ENCODE results near the gene C17orf58.
"Not testable (repeated sequence)": the region's sequence is repeated elsewhere in the genome, so short reads cannot be mapped to it uniquely, and the experiment has no call there.

C17orf58 gene

DNA sequence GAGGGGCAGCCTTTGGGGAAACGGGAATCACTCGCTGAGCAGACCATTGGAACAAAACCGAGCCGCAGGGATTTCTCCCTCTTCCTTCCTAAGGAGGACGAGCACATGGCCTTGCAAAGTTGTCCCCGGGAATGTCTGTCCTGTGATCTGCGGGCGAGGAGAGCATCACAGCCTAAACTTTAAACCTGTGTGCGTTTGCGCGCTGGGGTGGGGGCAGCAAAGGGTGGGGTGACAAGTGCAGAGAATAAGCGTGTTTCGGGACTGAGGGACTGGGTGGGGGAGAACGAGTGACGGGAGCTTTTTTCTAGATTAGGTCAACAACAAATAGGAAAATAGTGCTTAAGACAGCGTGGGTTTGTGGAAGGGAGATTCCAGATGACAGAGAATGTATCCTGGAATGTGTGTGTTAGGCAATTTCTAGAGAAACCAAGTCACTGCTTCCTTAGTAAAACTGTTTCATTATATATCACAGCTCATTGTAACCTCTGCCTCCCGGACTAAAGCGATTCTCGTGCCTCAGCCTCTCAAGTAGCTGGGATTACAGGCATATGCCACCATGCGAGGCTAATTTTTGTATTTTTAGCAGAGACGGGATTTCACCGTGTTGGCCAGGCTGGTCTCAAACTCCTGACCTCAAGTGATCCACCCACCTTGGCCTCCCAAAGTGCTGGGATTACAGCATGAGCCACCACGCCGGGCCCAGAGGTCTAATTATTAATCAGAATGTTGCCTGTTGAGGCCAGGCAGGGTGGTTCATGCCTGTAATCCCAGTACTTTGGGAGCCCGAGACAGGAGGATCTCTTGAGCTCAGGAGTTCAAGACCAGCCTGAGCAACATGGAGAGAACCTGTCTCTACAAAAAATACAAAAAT, at the start of gene C17orf58:
Gene C17orf58, minus strand, starts transcription at position 169 of the 871 bp plus-strand sequence. CDS start 271 bp downstream, outside the sequence.
- peak; percentile 17 to 41 for DNase-seq

DNA sequence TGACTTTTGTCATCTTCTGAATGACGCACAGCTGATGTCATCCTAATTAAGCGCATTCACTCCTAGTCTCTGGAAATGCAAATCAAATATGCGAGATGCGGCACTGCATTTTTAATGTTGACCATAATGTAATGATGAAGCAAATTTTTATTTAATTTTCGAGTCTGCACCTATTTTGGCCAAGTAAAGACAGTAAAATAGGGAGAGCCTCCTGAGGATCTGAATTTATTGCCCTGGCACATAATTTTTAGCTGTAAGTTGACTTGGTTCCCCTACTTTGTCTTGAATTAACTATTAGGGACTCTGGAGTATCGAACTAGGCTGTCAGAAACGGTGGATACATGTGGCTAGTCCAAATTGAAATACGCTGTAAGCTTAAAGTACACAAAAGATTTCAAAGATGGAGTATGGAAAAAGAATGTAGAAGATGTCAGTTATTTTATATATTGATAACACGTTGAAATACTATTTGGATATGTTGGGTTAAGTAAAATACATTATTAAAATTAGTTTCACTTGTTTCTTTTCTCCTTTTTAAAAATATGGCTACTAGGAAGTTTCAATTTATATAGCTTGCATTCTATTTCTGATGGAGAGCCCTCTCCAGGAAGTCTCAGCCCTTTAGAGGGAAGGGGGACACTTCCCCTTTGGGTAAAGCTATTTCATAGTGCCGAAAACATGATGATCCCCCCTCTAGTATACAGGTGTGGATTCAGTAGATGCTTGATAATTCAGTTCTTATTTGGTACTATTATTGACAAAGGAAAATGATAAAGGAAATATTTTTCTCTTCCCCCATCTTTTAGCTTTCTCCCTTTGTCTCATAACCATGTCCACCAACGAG, 40.3 kb upstream of the C17orf58 start:
- DNase-seq = no peak

DNA sequence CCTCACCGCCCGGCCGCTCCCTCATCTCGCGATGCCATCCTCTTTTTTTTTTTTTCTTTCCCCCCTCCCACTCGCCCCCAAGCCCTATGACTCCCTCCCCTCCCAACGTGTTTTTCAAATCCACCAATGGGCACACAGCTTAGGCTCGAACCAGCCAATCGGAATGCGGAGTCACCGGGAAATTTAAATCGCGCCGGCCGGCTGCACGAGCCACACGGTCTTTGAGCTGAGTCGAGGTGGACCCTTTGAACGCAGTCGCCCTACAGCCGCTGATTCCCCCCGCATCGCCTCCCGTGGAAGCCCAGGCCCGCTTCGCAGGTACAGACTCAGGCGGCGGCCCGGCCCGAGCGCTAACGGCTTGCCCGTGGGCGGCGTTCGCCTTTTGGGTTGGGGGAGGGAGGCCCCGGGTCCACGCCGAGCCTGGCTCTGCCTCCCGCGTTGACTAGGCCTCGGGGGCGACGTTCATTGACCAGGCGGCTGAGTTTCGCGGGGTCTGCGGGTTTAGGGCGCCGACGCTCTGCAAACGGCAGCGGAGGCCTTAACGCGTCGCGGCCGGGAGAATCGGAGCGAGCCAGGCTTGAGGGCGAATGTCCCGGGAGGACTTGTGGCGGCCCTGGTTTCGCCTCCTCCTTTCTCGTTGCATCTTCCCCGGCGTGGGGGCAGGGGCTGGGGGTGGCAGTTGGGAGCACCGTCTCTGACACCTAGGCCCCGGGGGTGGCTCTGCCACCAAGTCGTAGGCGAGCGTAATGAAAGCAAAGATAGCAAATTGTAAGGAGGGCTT, 39.4 kb upstream of the C17orf58 start, which contains the start of gene KPNA2:
Gene KPNA2, plus strand, starts transcription at position 213 of the 781 bp plus-strand sequence. CDS start 1,398 bp downstream, outside the sequence.
- TF ChIP-seq GATA1 (IDR thresholded peaks at IDR 0.05; ENCODE audit: low read depth, low read length) (no peak), POLR2A (IDR thresholded peaks at IDR 0.05; ENCODE audit: low read length) (peak; percentile 89)
- peak; percentile 98 for DNase-seq

More for the DNA sequence above, 40.3 kb upstream of the C17orf58 start:
- TF ChIP-seq GATA1 (IDR thresholded peaks at IDR 0.05; ENCODE audit: low read depth, low read length) (no peak), POLR2A (IDR thresholded peaks at IDR 0.05; ENCODE audit: low read length) (no peak)

DNA sequence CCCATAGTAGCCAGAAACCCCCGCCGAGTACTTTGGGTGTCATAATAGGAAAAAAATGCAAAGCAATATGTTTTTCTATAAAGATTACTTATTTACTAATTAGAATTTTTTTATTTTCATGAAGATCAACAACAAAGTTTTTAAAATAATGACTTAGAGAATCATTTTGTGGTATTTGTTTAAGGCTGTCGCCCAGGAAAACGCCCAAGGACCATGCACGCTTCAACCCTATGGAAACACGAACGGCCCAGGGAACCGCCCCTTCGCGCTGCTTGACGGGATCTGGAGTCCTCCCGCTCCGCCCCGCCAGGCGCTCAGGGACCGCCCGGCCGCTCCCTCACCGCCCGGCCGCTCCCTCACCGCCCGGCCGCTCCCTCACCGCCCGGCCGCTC, 38.9 kb upstream of the C17orf58 start:
- DNase-seq = no peak

DNA sequence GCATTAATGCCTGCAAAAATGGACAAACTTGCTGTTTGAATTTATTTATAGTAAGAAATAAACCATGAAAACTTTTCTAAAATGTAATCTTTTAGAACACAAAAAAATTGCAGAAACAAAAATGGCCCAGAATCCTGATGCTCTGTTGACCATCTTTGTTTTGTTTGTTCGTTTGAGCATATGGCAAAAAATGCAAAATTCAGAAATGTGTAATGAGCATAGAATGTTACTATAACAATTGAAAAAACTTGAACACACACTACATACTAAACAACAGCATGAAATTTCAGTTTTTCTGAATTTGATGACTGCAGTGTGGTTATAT, 38.1 kb upstream of the C17orf58 start:
- DNase-seq = no peak
- TF ChIP-seq POLR2A (IDR thresholded peaks at IDR 0.05; ENCODE audit: low read length) = no peak
- TF ChIP-seq GATA1 (IDR thresholded peaks at IDR 0.05; ENCODE audit: low read depth, low read length) = no peak

More for the DNA sequence above, 38.9 kb upstream of the C17orf58 start:
- TF ChIP-seq GATA1 (IDR thresholded peaks at IDR 0.05; ENCODE audit: low read depth, low read length) = no peak
- TF ChIP-seq POLR2A (IDR thresholded peaks at IDR 0.05; ENCODE audit: low read length) = no peak

DNA sequence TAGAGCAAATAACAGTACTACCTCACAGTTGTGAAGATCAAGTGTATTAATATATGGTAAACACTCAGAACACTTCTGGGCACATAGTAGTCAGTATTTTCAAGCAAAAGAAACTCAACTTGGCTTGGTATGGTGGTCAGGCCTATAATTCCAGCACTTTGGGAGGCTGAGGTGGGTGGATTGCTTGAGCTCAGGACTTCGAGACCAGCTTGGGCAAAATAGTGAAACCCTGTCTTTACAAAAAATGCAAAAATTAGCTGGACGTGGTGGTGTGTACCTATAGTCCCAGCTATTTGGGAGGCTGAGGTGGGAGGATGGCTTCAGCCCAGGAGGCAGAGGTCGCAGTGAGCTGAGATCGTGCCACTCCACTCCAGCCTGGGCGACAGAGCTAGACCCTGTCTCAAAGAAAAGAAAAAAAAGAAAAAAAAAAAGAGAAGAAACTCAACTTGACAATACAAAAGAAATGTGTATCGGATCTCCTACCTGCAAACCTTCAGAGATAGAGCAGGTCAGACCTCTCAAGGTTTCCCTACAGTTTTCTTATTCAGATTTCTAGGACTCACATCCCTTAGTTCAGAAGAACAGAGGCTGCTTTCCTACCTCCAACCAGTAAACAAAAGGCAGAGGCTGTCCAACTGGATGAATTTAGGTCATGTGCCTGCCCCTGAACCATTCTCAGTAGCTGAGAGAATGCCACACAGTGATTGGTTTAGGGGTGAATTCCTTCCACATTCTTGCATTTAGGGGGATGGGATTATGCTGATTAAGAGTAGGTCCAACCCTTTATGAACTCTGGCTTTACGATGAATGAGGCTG, 37.6 kb upstream of the C17orf58 start:
- TF ChIP-seq GATA1 (IDR thresholded peaks at IDR 0.05; ENCODE audit: low read depth, low read length) = no peak
- TF ChIP-seq POLR2A (IDR thresholded peaks at IDR 0.05; ENCODE audit: low read length) = no peak
- peak in 1 of 2 experiments; percentile 17 for DNase-seq

DNA sequence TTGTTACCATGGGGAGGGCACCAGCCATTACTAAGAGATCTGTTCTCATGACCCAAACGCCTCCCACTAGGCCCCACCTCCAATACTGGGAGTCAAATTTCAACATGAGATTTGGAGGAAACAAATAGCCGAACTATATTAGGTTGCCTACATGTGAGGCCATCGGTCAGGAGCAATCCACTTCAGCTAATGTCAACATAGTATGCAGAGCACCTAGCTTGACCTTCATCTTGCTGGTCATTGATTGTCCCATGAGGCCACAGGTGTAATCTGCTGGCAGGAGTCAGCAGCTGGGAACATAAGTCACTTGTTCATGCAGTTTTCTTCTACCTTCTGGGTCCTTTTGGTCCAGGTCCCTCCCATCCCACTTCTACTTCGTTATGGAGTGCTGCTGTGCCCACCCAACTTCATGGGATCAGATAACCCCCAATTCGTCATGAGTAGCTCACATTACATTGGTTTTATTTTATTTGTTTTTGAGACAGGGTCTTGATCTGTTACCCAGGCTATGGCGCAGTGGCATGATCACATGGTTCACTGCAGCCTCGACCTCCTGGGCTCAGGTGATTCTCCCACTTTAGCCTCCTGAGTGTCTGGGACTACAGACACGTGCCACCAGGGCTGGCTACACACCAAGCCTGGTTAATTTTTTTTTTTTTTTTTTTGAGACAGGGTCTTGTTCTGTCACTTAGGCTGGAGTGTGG, 33.4 kb upstream of the C17orf58 start:
- TF ChIP-seq POLR2A (IDR thresholded peaks at IDR 0.05; ENCODE audit: low read length) (no peak), GATA1 (IDR thresholded peaks at IDR 0.05; ENCODE audit: low read depth, low read length) (no peak)
- DNase-seq = no peak

DNA sequence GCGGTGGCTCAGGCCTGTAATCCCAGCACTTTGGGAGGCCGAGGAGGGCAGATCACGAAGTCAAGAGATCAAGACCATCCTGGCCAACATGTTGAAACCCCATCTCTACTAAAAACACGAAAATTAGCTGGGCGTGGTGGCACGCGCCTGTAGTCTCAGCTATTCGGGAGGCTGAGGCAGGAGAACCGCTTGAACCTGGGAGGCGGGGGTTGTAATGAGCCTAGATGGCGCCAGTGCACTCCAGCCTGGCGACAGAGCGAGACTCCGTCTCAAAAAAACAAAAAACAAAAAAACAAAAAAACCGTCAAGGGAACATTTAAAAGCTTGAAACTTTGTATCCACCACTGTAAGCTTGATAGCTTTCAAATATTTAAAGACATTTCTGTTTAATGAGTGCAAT, 26.3 kb upstream of the C17orf58 start:
- not testable (repeated sequence) for DNase-seq

DNA sequence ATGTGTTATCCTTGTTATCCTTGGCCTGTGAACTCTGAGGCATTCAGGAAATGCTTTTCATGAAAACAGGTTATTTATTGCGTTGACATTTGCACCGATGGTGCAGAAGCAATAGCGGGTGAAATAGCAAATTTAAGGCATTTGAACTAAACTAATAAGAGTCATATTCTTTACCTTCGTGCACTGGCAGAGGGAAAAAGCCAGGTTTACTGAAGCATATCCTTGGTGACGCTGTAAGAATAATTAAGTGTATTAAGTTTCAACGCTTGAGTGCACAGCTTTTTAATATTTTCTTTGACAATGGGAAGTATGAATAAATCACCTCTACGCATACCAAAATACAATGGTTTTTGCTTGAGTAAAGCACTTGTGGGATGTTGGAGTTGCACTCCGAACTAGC, 25.7 kb upstream of the C17orf58 start:
- TF ChIP-seq GATA1 (IDR thresholded peaks at IDR 0.05; ENCODE audit: low read depth, low read length) = no peak
- no peak for TF ChIP-seq POLR2A (IDR thresholded peaks at IDR 0.05; ENCODE audit: low read length)
- DNase-seq = no peak

DNA sequence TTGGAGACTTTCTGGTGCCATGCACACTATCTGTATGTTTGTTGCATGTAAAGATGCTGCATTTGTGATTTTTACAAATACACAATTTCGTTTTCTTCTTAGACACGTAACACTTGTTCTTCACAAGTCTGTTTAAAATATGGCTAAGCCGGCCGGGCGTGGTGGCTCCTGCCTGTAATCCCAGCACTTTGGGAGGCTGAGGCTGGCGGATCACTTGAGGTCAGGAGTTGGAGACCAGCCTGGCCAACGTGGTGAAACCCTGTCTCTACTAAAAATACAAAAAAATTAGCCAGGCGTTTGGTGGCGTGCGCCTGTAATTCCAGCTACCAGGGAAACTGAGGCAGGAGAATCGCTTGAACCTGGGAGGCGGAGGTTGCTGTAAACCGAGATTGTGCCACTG, 24.5 kb upstream of the C17orf58 start:
- not testable (repeated sequence) for DNase-seq

DNA sequence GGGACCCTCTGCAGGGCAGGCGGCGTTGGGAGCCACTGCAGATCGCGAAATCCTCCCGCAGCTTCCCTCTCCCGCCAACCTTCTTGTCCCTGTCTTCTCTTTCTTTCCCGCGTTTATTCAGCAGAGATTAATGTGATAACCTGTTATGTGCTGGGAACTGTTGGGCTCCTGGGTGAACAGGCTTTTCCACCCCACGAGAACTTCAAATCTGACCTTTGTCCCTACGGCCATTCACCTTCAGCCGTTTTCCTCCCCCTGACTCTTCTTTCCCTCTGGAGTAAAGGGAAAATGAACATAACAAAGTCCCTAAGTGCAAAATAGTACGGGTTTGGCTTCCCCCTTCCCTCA, 24.1 kb upstream of the C17orf58 start:
- TF ChIP-seq POLR2A (IDR thresholded peaks at IDR 0.05; ENCODE audit: low read length) = no peak
- TF ChIP-seq GATA1 (IDR thresholded peaks at IDR 0.05; ENCODE audit: low read depth, low read length) = no peak
- DNase-seq = no peak

DNA sequence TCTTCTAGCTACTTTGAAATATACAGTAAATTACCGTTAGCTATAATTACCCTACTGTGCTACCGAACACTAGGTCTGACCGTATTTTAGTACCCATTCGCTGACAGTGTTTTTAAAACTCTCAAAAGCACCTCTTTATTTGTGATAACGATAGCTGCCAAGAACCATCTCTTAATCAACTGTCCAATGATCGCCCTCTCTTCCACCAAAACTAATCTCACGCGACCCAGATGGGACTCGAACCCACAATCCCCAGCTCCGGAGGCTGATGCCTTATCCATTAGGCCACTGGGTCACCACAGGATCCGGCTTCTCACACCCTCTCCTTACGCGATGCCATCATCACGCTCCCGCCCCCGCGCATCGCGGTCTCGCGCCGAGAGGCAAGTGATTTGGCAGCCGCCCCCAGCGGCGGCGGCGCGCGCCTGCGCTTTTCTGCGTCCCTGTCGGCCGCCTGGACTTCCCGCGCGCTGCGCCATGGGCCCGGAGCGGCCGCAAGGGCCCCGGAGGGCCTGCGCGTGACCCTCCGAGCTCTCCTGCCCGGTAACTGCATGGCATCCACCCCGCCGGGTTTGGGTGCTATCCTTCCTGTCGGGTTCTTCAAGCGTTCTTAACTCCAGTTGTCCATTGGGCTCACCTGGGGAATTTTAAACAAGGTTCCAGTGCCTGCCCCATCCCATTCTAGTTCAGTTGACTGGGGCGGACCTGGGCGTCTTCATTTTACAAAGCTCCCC, 23.6 kb upstream of the C17orf58 start:
- DNase-seq = peak; percentile 97 to 99
- TF ChIP-seq GATA1 (IDR thresholded peaks at IDR 0.05; ENCODE audit: low read depth, low read length) = no peak
- TF ChIP-seq POLR2A (IDR thresholded peaks at IDR 0.05; ENCODE audit: low read length) = peak; percentile 93

Data from erythroblast (primary cell).